GM19351 (cell line): ENCODE measurements around the gene FBXW5.
A peak's percentile ranks its signal among the peaks of the same experiment; 100 is the strongest.

Experiments used
- ATAC-seq: cut with Tn5 transposase; IDR thresholded peaks from one replicate; pipeline ENCODE4 v1.9.1; 2021; ENCODE audit warnings: mild to moderate bottlenecking, moderate library complexity; ENCODE audit not compliant: unreplicated experiment

FBXW5 gene

GRCh38 chr9:136913701-136914438, 30.7 kb downstream of the FBXW5 start:
- ATAC-seq: no peak

GRCh38 chr9:136910901-136911245, 33.7 kb downstream of the FBXW5 start:
- no peak for ATAC-seq

GRCh38 chr9:136910197-136910900, 34.2 kb downstream of the FBXW5 start:
- ATAC-seq: no peak

- ATAC-seq: no peak
Measured at GRCh38 chr9:136907011-136907914, 37.3 kb downstream of the FBXW5 start.

GRCh38 chr9:136906266-136906665, 38.3 kb downstream of the FBXW5 start:
- no peak for ATAC-seq

GRCh38 chr9:136903041-136903554, 41.4 kb downstream of the FBXW5 start:
- no peak for ATAC-seq

GRCh38 chr9:136902259-136902821, 42.2 kb downstream of the FBXW5 start:
- peak; percentile 53 for ATAC-seq

- peak; percentile 64 for ATAC-seq
Measured at GRCh38 chr9:136901516-136902258, 42.9 kb downstream of the FBXW5 start.

- ATAC-seq: no peak
Measured at GRCh38 chr9:136900988-136901515, 43.5 kb downstream of the FBXW5 start.

GRCh38 chr9:136900556-136900955, 44.0 kb downstream of the FBXW5 start:
- ATAC-seq: no peak

- no peak for ATAC-seq
Measured at GRCh38 chr9:136899196-136899595, 45.3 kb downstream of the FBXW5 start.

GRCh38 chr9:136898483-136899100, 45.9 kb downstream of the FBXW5 start:
- no peak for ATAC-seq

- no peak for ATAC-seq
Measured at GRCh38 chr9:136896027-136896426, 48.5 kb downstream of the FBXW5 start.

- no peak for ATAC-seq
Measured at GRCh38 chr9:136890661-136891060, 53.9 kb downstream of the FBXW5 start.
